Sigmoid colon (tissue), 7 donors: ENCODE results near the gene GAL3ST2. TPM values are rescaled to one million over a fixed set of nuclear protein-coding genes. Genes with fewer than 3 reads are reported as not detected.
A peak's percentile ranks its signal among the peaks of the same experiment; 100 is the strongest.
"Not testable (repeated sequence)": the region's sequence is repeated elsewhere in the genome, so short reads cannot be mapped to it uniquely, and the experiment has no call there.

ENCODE experiments used
- DNase-seq: peaks from one replicate; pipeline ENCODE4 v3.0.0-alpha.2; 2019
- H3K27ac ChIP-seq, 4 donors: fragments of 200-600 bp; sonication (generic); one replicate each; pipeline ENCODE4 v1.5.1; 2016 to 2019; ENCODE audit warnings: mild to moderate bottlenecking in 1 of 4
- H3K27me3 ChIP-seq, 3 donors: fragments of 200-600 bp; sonication (generic); one replicate each; pipeline ENCODE4 v1.5.1; 2019; ENCODE audit warnings: mild to moderate bottlenecking in 1 of 3
- H3K36me3 ChIP-seq, 4 donors: fragments of 200-600 bp; sonication (generic); one replicate each; pipeline ENCODE4 v1.5.1; 2016 to 2019
- H3K4me1 ChIP-seq, 4 donors: fragments of 200-600 bp; sonication (generic); one replicate each; pipeline ENCODE4 v1.5.1; 2017 to 2019
- H3K4me3 ChIP-seq, 4 donors: fragments of 200-600 bp; sonication (generic); one replicate each; pipeline ENCODE4 v1.5.1; 2017 to 2019; ENCODE audit warnings: mild to moderate bottlenecking in 2 of 4, moderate library complexity in 1 of 4
- H3K9me3 ChIP-seq, 4 donors: fragments of 200-600 bp in 3 of 4; sonication (generic) in 3 of 4; one replicate each; pipeline versions ENCODE4 v1.5.1 to v1.6.1; 2013 to 2019
- EP300 ChIP-seq, 4 donors: sonication (generic); formaldehyde crosslinking; IDR thresholded peaks; one replicate each; pipeline ENCODE4 v1.6.1; 2017; ENCODE audit warnings: antibody characterized with exemption in 4 of 4
- POLR2A ChIP-seq, 2 donors: fragments of 450-650 bp; IDR thresholded peaks; one replicate each; pipeline ENCODE4 v1.6.1; 2016; ENCODE audit warnings: antibody characterized with exemption in 2 of 2, mild to moderate bottlenecking in 2 of 2, moderate library complexity in 2 of 2
- POLR2AphosphoS5 ChIP-seq, 4 donors: sonication (generic); formaldehyde crosslinking; IDR thresholded peaks; one replicate each; pipeline ENCODE4 v1.6.1; 2017; ENCODE audit warnings: antibody characterized with exemption in 4 of 4
- WGBS, 2 donors: extraction: QIAGEN DNeasy Blood & Tissue Kit; methylation state at CpG; one replicate each; pipeline ENCODE4 v1.1.7; 2013; 5-methylcytosine and 5-hydroxymethylcytosine counted together
- intact Hi-C: fragments of 100-400 bp; cut with DNase I; formaldehyde crosslinking; loops from one replicate; pipeline ENCODE4 v1.15.1; 2023
- polyA plus RNA-seq, 3 donors: library from polyadenylated mRNA; stranded (reverse); fragments of 200-250 nt; gene quantifications; one replicate each; pipeline ENCODE4 v1.2.3, GENCODE V29; 2013
- total RNA-seq, 4 donors: library from RNA; depleted of rRNA; stranded (reverse); fragments of >200 nt; gene quantifications; one replicate each; pipeline ENCODE4 v1.1.0, GENCODE V29; 2016
- TF ChIP-seq, protein P1 (sequence below), 4 experiments: fragments of 450-650 bp in 3 of 4; fragments of 200-600 bp in 1 of 4; IDR thresholded peaks; one replicate each; pipeline ENCODE4 v1.5.1; 2016 to 2019; ENCODE audit warnings: antibody characterized with exemption in 4 of 4, mild to moderate bottlenecking in 3 of 4, moderate library complexity in 2 of 4
- donor health status: healthy with polysubstance abuse.
- donor health status: Bipolar disorder and iron deficiency.
- donor health status: healthy.

The GAL3ST2 gene
- total and polyA plus RNA-seq, 7 donors: 0.33 to 13.6 (median 3.0) TPM; not detected in 2

DNA sequence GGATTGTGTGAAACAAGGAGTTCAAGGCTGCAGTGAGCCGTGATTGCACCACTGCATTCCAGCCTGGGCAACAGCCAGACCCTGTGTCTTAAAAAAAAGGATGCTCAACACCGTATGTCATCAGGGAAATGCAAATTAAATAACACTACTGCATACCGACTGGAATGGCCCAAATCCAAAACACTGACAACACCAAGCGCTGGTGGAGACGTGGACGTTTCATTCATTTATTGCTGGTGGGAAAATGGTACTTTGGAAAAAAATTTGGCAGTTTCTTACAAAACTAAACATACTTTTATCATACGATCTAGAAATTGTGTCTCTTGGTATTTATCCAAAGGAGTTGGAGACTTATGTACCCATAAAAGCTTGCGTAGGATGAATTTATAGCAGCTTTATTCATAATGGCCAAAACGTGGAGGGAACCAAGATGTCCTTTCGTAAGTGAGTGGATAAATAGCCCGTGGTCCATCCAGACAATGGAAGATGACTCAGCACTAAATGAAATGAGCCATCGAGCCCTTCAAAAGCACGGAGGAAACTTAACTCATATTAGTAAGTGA is 56.6 kb downstream of the GAL3ST2 start:
- Histone ChIP-seq H3K9me3 (no peaks in the 10 kb centered on the region), H3K27me3 (no peaks in the 10 kb centered on the region), H3K36me3 (no peaks in the 10 kb centered on the region), H3K27ac (no peak overlapping the region), H3K4me3 (no peak overlapping the region), H3K4me1 (peaks cover 0 to 8% (median 3%) of the 10 kb centered on the region in 4 donors)
- TF ChIP-seq, protein P1, sequence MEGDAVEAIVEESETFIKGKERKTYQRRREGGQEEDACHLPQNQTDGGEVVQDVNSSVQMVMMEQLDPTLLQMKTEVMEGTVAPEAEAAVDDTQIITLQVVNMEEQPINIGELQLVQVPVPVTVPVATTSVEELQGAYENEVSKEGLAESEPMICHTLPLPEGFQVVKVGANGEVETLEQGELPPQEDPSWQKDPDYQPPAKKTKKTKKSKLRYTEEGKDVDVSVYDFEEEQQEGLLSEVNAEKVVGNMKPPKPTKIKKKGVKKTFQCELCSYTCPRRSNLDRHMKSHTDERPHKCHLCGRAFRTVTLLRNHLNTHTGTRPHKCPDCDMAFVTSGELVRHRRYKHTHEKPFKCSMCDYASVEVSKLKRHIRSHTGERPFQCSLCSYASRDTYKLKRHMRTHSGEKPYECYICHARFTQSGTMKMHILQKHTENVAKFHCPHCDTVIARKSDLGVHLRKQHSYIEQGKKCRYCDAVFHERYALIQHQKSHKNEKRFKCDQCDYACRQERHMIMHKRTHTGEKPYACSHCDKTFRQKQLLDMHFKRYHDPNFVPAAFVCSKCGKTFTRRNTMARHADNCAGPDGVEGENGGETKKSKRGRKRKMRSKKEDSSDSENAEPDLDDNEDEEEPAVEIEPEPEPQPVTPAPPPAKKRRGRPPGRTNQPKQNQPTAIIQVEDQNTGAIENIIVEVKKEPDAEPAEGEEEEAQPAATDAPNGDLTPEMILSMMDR (IDR thresholded peaks at IDR 0.05): no peak
- TF ChIP-seq EP300 (IDR thresholded peaks at IDR 0.05): no peak
- no peak for TF ChIP-seq POLR2AphosphoS5 (IDR thresholded peaks at IDR 0.05)
- TF ChIP-seq POLR2A (IDR thresholded peaks at IDR 0.05): no peak
- WGBS, 2 donors: 37 to 58% methylated on average over 13 of the region's 13 CpGs
- intact Hi-C loops: no loop called here
- peak; percentile 41 for DNase-seq

DNA sequence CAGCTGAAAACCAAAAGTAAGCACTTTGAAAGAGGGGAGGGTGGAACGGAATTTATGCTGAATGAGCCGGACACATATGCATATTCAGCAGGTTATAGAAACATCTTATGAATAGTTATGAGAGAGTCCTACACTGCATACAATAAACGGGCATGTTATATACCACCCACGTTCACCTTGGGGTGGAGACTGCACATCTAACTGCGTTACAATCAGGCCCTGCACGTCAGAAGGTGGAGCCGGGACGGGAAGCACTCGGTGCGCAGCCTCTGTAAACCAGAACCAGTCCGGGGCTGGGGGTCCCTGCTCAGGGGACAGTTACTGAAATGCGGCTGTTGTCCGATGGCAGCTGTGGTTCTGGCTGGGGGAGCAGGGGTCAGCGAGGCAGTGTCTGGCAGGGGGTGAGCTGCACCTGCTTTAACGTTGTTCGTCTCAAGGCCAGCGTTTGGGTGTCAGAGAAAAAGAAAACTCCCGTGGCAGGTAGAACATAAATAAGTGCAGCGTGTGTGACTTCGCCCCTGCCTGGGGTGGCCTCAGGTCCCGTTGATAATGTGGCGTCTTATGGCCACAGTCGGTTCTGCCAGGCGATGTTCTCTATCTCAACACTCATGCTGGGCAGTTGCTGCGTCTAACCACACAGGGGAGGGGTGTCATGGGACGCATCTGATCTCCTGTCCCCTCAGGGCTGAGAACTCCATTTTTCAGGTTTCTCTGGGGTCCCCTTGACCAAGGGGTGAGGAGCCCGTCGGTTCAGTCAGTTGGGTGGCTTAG is 57.3 kb downstream of the GAL3ST2 start:
- 71 to 85% methylated on average over 28 of the region's 28 CpGs for WGBS, 2 donors
- peak; percentile 22 for DNase-seq
- H3K27me3 ChIP-seq, H3K9me3 ChIP-seq, H3K4me1 ChIP-seq, intact Hi-C loops, H3K27ac ChIP-seq, H3K36me3 ChIP-seq, H3K4me3 ChIP-seq: not testable (repeated sequence)

DNA sequence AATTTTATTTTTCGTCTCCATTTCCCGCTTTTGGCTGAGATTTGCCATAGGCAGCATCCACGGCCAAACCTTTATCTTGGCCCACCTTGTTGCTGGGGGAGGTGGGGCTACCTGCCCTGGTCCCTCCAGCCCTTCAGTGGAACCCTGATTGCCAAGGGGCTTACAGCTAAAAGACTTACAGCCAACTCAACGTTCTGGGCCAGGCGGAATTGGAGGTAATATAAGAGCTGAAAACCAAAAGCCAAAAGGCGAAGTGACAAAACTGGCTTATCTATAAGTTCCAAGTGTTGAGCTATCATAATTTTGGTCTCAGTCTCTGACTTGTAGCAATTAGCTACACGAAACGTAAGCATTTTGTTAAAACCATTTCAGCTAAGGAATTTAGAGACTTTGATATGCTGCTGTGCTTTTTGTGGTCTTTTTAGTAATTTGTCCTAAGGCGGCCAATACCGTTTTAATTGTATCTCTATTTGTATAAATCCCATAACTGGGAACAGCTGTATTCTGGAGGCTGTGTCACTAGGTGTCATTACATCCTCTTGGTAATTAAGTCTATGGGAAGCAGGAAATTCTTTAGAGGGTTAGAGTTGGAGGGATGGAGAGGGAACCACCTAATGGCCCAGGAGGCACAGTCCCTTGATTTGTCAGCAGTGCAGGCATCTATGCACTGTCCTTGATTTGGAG is 58.0 kb downstream of the GAL3ST2 start:
- intact Hi-C loops: no loop called here
- Histone ChIP-seq H3K4me3 (no peak overlapping the region), H3K36me3 (no peaks in the 10 kb centered on the region), H3K27me3 (no peaks in the 10 kb centered on the region), H3K4me1 (peaks cover 0 to 8% (median 3%) of the 10 kb centered on the region in 4 donors), H3K27ac (no peak overlapping the region), H3K9me3 (no peaks in the 10 kb centered on the region)
- 87 to 93% methylated on average over 10 of the region's 10 CpGs for WGBS, 2 donors
- peak; percentile 21 for DNase-seq
- TF ChIP-seq EP300 (IDR thresholded peaks at IDR 0.05): no peak
- TF ChIP-seq, protein P1 (IDR thresholded peaks at IDR 0.05): no peak
- TF ChIP-seq POLR2A (IDR thresholded peaks at IDR 0.05): no peak
- TF ChIP-seq POLR2AphosphoS5 (IDR thresholded peaks at IDR 0.05): no peak

DNA sequence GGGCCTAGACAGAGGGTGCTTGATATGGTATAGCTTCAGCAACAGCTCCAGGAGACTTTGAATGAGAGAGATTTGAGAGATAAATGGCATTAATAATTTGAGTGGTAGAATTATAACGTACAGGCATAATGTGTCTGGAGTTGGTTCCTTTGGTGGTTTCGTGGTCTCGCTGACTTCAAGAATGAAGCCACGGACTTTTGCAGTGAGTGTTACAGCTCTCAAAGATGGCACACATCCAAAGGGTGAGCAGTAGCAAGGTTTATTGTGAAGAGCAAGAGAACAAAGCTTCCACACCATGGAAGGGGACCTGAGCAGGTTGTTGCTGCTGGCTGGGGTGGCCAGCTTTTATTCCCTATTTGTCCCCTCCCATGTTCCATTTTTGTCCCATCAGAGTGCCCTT is 59.0 kb downstream of the GAL3ST2 start:
- TF ChIP-seq POLR2A (IDR thresholded peaks at IDR 0.05) (no peak), EP300 (IDR thresholded peaks at IDR 0.05) (no peak), POLR2AphosphoS5 (IDR thresholded peaks at IDR 0.05) (no peak)
- TF ChIP-seq, protein P1 (IDR thresholded peaks at IDR 0.05): no peak
- Histone ChIP-seq H3K27ac (no peak overlapping the region), H3K27me3 (no peaks in the 10 kb centered on the region), H3K4me1 (peaks cover 0 to 8% (median 3%) of the 10 kb centered on the region in 4 donors), H3K36me3 (no peaks in the 10 kb centered on the region), H3K9me3 (no peaks in the 10 kb centered on the region), H3K4me3 (no peak overlapping the region)
- intact Hi-C loops: no loop called here
- WGBS, 2 donors: 64 to 75% methylated on average over 4 of the region's 4 CpGs
- peak; percentile 28 for DNase-seq

DNA sequence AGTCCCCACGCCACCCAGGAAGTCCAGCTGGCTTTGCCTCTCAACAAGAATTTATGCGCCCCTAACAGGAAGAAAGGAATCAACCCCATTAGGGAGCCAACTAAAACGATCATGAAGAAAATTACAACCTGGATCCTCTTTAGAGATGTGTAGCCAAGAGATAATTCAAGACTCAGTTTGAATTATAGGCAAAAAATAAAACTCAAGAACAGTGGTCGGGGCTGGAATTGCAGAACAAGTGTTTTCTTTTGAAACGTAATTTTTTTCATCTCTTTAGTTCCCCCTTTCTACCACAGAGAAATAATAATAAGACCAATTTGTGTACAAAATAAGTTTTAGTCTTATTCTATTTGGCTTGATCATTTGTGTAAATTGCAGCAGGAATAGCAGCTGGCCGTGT is 59.7 kb downstream of the GAL3ST2 start:
- no peak for DNase-seq
- TF ChIP-seq POLR2AphosphoS5 (IDR thresholded peaks at IDR 0.05): no peak
- no peak for TF ChIP-seq POLR2A (IDR thresholded peaks at IDR 0.05)
- Histone ChIP-seq H3K27ac (no peak overlapping the region), H3K9me3 (no peaks in the 10 kb centered on the region), H3K4me1 (peaks cover 0 to 8% (median 3%) of the 10 kb centered on the region in 4 donors), H3K36me3 (no peaks in the 10 kb centered on the region), H3K4me3 (no peak overlapping the region), H3K27me3 (no peaks in the 10 kb centered on the region)
- intact Hi-C loops: no loop called here
- WGBS, 2 donors: 64 to 65% methylated on average over 6 of the region's 6 CpGs
